Dedifferentiated amniotic fluid mesenchymal stem cell (primary cell): ENCODE data around the gene HMCES.

Experiments used
- DNase-seq: peaks from one replicate; pipeline ENCODE4 v3.0.0-alpha.2; 2016; ENCODE audit errors: extremely low spot score

Gene HMCES

GRCh38 chr3:129304146-129304961, 25.7 kb downstream of the HMCES start:
- no peak for DNase-seq

- no peak for DNase-seq
These were observed 26.2 kb downstream of the HMCES start for GRCh38 chr3:129304962-129305222.

GRCh38 chr3:129305592-129306091, 27.0 kb downstream of the HMCES start:
- DNase-seq: peak; percentile 72

GRCh38 chr3:129308636-129309035, 30.0 kb downstream of the HMCES start:
- no peak for DNase-seq

- no peak for DNase-seq
These were observed 31.7 kb downstream of the HMCES start for GRCh38 chr3:129310111-129311011.

- no peak for DNase-seq
These were observed 32.6 kb downstream of the HMCES start for GRCh38 chr3:129311054-129311902.

- DNase-seq: no peak
These were observed 33.5 kb downstream of the HMCES start for GRCh38 chr3:129312021-129312639.

- DNase-seq: no peak
These were observed 34.2 kb downstream of the HMCES start for GRCh38 chr3:129312671-129313414.

GRCh38 chr3:129313415-129313664, 34.7 kb downstream of the HMCES start:
- DNase-seq: no peak

- peak; percentile 34 for DNase-seq
These were observed 35.2 kb downstream of the HMCES start for GRCh38 chr3:129313665-129314385.

- DNase-seq: peak; percentile 72
These were observed 35.9 kb downstream of the HMCES start for GRCh38 chr3:129314386-129315222.

GRCh38 chr3:129315223-129315997, 36.7 kb downstream of the HMCES start:
- no peak for DNase-seq

- DNase-seq: no peak
These were observed 37.3 kb downstream of the HMCES start for GRCh38 chr3:129315998-129316247.

- peak; percentile 67 for DNase-seq
These were observed 37.8 kb downstream of the HMCES start for GRCh38 chr3:129316248-129317013.

GRCh38 chr3:129317014-129317771, 38.5 kb downstream of the HMCES start:
- DNase-seq: no peak

- DNase-seq: no peak
These were observed 39.2 kb downstream of the HMCES start for GRCh38 chr3:129317848-129318247.

- DNase-seq: no peak
These were observed 40.3 kb downstream of the HMCES start for GRCh38 chr3:129318921-129319320.
